CD4-positive, alpha-beta T cell treated with Interleukin-6 for 4 hours (primary cell): ENCODE measurements around the gene EIF4G2.
"Not testable (repeated sequence)": the region's sequence is repeated elsewhere in the genome, so short reads cannot be mapped to it uniquely, and the experiment has no call there.

Experiments
- DNase-seq: peaks from one replicate; pipeline ENCODE4 v3.0.0-alpha.2; 2020; ENCODE audit warnings: mixed read lengths

EIF4G2 gene

DNA sequence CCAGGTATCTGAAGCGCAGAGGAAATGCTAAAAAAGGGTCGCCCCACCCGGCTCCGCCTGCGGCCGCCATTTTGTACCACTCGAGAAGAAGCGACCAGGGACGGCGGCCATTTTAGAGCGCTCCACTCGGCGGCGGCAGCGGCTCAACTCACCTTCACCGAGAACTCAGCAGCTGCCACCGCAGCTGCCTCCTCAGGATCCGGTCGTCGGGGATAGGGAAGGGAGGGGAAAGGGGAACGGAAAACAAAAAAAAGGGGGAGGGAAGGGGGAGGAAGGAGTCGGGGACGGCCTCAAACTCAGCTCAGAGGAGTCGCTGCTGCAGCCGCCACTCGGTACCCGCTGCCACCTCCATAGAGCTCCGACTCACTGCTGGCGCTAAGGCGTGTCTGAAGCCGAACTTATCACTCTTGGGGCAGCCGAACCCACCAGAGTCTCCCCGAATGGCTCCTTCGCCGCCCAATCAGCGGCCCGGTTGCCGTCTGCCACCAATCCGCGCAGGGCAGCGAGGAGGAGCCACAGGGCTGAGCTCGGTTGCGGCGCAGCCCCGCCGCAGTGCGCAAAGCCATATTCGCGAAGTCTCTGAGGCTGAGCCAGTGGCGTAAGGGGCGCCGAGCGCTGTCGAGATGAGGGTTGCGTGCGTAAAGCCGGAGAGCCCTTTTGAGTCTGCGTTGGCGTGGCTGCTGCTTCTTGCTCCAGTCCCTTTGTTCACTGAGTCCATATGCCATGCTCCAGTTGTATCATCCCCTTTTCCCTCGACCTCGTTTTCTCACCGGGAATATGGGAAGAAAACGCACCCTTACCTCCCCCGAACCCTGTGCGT, at the start of gene EIF4G2:
Gene EIF4G2 (minus strand): TSS at position 374 of the 820 bp plus-strand sequence.
- DNase-seq = peak; percentile 97

DNA sequence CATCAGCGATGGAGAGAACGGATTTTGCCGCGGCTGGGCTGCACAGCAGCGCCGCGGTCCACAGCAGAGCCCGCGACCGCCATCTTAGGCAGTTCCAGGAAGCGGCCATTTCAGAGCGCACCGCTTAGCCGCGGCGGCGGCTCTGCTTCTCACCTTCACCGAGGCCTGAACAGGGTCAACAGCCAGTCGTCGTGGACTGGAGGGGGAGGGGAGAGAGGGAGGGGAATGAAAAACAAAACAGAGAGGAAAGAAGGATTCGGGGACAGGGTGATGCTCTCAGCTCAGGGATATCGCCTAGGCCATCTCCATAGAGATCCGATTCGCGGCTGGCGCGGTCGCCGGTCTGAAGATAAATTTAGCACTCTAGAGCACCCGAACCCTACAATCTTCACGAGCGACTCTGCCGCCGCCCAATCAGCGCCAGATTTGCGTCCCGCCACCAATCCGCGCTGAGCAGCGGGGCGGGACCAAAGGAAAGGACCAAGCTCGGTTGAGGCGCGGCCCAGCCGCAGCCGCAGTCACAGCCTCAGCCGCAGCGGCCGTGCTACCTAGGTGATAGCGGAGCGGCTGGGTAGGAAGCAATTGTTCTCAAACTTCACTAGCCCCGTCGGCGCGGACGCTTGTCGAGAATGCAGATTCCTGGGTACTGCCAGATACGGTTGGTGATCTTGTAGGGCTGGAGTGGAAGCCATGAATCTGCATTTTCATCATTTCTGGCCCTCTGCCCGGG, 49.1 kb upstream of the EIF4G2 start, which contains the start of gene ZBED5:
Gene ZBED5 (minus strand): TSS at position 345 of the 730 bp plus-strand sequence. CDS start 3,108 bp downstream, outside the sequence.
- DNase-seq = peak; percentile 96

GRCh38 chr11:10857459-10857708, 48.7 kb upstream of the EIF4G2 start:
- no peak for DNase-seq

DNA sequence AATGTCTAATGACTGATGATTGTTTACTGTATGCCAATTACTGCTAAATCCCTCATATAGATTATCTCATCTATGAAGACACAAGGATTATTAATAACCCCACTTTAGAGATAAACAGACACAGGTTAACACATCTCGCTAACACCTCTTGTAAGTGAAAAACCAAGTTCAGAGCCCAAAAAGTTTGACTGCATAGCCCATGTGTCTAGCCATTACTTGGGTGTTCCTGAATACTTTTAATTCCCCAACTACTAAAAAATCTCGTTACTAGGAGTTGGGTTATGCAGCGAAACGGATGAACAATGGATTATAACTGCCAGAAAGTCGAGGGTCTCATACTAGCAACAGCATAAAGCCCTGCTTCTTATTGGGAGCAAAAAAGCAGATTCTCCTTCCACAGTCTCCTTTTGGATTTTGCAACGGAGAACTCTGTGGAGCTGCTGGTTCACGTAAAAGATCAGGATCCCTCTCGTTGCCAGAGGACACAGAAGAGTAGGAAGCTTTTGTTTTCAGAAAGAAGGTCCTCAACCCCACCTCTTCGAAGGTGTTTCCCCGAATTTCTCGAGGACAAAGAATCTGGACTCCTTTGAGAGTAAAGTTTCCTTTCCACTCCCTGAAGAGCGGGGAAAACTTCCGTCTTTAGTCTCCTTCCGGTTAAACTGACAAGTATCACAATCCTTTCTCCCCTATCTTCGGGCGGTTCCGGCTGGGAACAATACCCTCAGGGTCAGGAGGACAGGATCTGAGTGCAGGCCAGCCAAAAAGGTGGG, 48.1 kb upstream of the EIF4G2 start:
- no peak for DNase-seq

DNA sequence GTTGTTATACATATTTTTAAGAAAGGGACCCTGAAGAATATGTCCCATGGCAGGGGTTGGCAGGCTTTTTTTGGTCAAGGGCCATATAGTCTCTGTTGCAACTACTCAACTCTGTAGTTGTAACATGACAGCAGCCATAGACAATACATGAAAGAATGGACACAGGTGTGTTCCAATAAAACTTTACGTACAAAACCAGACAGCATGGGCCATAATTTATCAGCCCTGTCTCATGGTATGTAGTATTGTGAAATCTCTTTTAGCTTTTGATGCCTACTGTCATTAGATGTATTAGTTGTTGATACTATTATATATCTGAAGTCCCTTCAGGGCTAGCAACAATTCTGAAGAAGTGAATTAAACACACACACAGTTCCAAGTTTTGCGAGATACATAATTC, 46.6 kb upstream of the EIF4G2 start:
- no peak for DNase-seq

GRCh38 chr11:10847960-10848860, 39.5 kb upstream of the EIF4G2 start:
- no peak for DNase-seq

GRCh38 chr11:10846660-10847059, 37.9 kb upstream of the EIF4G2 start:
- DNase-seq = no peak

DNA sequence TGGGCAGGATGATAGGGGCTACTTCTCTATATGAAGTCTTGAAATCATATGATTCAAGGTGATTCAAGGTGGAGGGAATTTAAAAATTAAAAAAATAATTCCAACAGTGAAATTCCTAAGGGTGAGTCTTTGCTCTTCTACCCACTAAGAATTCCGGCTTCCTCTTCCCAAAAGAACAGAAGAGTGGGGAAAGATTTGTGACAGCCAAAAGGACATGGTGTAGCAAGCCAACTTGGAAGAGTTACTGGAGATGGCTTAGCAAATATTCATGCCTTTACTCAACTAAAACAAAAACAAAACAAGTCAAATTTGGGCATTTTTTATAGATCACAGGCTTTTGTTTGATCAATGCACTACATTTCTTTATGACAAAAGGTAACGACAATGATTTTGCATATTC, 36.9 kb upstream of the EIF4G2 start:
- no peak for DNase-seq

- no peak for DNase-seq
Measured at GRCh38 chr11:10844796-10845195, 36.1 kb upstream of the EIF4G2 start.

- no peak for DNase-seq
Measured at GRCh38 chr11:10844356-10844755, 35.6 kb upstream of the EIF4G2 start.

DNA sequence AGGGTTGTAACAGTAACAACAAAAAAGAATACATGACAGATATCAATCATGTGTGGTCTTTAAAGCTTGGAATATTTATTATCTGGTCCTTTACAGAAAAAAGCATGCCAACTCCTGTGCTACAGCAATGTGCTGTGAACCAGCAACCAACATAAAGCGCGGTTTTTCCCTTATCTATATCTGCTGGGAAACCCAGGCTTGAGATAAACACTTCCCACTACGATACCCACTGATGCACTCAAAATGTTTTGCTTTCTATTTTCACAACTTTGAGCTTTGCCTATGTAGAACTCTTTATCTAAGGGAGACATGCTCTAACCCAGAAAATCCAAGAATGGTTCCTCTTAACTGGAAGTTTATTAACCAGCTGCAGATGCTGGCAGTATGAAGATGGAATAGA, 30.2 kb upstream of the EIF4G2 start:
- no peak for DNase-seq

DNA sequence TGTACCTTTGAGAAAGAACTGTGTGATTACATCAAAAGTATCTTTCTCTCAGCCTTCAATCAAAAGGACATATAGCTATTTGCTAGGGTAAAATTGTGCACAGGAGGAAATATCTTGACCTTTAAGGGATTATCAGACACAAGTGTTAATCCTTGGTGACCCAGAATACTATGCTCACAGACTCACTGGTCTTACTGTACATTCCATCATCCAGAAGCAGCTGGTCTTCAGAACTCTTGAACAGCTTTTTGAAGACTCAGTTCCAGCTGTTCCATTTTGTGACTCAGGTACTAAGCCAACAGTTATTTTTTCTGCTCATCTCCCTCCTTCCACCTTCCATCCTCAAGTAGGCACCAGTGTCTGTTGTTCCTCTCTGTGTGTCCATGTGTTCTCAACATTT, 29.4 kb upstream of the EIF4G2 start:
- DNase-seq = no peak

DNA sequence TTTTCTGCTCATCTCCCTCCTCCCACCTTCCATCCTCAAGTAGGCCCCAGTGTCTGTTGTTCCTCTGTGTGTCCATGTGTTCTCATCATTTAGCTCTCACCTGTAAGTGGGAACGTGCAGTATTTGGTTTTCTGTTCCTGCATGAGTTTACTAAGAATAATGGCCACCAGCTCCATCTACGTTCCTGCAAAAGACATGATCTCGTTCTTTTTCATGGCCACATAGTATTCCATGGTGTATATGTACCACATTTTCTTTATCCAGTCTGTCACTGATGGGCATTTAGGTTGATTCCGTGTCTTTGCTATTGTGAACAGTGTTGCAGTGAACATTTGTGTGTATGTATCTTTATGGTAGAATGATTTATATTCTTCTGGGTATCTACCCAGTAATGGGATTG, 28.2 kb upstream of the EIF4G2 start:
- DNase-seq = not testable (repeated sequence)

DNA sequence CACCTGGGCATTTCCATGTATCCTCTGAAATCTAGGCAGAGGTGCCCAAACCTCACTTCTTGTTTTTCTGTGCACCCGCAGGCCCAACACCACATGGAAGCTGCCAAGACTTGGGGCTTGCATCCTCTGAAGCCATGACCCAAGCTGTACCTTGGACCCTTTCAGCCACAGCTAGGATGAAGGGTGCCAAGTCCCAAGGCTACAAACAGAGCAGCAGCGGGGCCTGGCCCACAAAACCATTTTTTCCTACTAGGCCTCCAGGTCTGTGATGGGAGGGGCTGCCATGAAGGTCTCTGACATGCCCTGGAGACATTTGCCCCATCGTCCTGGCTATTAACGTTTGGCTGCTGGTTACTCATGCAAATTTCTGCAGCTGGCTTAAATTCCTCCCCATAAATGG, 20.4 kb upstream of the EIF4G2 start:
- DNase-seq = no peak

- DNase-seq = no peak
Measured at GRCh38 chr11:10828402-10828801, 19.7 kb upstream of the EIF4G2 start.

DNA sequence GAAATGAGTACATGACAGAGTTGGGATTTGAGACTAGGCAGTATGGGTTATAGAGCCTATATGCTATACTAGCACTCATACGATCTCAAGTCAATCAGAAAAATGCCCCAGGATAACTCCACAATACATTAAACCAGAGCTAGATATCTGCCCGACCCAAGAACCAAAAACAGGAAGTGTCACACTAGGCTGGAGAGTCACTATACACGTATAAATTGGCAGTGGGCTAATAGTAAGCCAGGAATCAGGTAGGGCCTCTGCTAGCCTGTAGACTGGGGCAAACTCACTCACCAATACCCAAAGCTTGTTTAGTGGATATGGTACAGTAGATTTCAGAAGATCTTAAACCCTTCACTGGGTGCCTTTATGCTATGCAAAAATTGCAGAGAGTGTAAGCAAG, 16.2 kb upstream of the EIF4G2 start:
- DNase-seq = no peak

GRCh38 chr11:10823152-10823579, 14.4 kb upstream of the EIF4G2 start:
- no peak for DNase-seq

- DNase-seq = not testable (repeated sequence)
Measured at GRCh38 chr11:10822491-10822890, 13.8 kb upstream of the EIF4G2 start.

DNA sequence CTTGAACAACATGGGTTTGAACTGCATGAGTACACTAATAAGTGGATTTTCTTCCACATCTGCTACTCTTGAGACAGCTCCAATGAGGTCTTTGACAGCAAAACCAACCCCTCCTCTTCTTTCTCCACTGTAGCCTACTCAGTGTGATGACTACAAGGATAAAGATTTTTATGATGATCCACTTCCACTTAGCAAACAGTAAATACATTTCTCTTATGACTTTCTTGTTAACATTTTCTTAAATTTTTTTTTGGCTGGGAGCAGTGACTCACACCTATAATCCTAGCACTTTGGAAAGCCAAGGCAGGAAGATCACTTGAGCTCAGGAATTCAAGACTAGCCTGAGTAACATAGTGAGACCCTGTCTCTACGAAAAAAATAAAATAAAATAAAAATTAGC, 9.9 kb upstream of the EIF4G2 start:
- DNase-seq = no peak

DNA sequence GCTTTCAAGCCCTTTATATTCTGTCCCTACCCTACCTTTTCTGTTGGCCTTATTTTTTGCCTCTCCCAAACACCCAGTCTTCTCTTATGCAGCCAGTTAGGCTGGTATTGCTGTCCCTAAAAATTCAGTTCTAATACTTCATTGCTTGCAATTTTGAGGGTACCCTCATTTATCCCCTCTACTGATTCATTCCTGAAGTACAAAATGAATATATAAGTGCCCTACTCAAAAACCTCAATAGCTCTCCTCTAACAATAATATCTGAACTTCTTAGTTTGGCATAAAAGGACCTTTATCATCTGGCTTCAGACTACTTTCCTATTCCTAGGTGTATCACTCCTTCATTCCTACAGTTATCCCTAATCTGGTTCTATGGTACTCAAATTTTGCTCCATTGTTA, 5.2 kb upstream of the EIF4G2 start:
- no peak for DNase-seq

- peak; percentile 64 for DNase-seq
Measured at GRCh38 chr11:10809373-10810160, 841 bp upstream of the EIF4G2 start.

DNA sequence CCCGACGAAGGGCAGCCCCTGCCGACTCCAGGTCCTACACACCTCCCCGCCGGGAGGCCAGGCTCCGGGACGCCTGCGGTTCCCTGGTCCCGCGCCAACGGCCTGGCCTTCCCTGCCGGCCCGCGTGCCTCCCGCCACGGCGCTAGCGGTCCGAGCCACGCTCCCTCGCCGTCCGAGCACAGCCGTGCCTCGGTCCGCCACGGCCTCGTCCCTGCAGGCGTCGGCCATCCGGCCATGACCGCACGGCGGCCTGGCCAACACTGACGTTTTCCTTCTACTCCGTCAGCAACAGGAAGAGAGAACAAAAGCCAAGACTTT, 532 bp downstream of the EIF4G2 start:
- DNase-seq = no peak
